GM18907 (cell line): ENCODE results near the gene CWC27.

Source experiments
- ATAC-seq: cut with Tn5 transposase; IDR thresholded peaks from one replicate; pipeline ENCODE4 v1.9.1; 2021; ENCODE audit warnings: mild to moderate bottlenecking, moderate library complexity; ENCODE audit not compliant: unreplicated experiment

CWC27 gene

GRCh38 chr5:65032250-65032649 lies 263.5 kb downstream of the CWC27 start:
- no peak for ATAC-seq

- ATAC-seq: no peak
Observed at GRCh38 chr5:65034029-65034812, 265.5 kb downstream of the CWC27 start.

- ATAC-seq: no peak
Observed at GRCh38 chr5:65034813-65035209, 266.1 kb downstream of the CWC27 start.

DNA sequence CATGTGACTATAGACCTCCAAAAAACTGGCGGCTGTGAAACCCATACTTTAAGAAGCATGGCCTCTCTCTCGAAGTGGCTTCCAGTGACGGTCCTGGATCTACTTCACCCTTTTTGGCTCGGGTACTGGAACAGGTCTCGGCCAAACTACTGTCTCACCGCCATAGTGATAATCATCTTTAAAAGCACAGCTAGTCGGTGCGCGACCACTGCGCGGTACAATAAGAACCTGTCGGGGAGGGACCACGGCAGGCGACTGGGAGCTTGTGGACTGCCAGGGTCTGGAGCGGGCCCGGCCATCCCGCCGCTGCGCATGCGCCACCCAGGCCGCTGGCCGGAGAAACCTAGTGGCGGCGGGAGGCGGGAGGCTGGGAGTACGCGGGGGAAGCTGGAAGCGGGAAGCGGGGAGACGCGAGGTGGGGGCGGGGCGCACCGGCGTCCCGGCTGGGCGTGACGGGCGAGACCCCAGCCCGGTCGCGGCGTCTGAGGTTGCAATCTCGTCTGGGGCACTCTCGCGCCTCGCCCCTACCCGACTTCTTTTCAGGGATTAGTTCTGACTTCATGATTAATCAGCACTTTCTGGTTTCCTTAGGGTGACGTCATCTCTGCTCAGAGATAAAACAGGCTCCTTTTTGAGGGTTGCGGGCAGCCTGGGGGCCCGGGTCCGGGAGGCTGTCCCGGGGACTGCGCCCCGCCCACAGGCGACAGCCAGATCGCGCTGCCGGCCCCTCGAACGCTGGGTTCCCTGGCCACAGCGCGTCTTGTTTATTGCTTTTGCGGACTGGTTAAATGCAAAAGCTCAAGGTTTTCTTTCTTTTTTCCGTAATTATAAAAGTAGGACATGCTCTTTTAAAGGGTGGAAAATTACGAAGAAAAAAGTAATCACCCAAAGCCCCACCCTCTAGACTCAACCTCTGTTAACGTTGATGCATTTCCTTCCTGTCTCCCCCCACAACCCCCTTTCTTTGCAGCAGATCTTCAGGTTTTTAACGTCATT lies 266.8 kb downstream of the CWC27 start:
- ATAC-seq: peak; percentile 92

DNA sequence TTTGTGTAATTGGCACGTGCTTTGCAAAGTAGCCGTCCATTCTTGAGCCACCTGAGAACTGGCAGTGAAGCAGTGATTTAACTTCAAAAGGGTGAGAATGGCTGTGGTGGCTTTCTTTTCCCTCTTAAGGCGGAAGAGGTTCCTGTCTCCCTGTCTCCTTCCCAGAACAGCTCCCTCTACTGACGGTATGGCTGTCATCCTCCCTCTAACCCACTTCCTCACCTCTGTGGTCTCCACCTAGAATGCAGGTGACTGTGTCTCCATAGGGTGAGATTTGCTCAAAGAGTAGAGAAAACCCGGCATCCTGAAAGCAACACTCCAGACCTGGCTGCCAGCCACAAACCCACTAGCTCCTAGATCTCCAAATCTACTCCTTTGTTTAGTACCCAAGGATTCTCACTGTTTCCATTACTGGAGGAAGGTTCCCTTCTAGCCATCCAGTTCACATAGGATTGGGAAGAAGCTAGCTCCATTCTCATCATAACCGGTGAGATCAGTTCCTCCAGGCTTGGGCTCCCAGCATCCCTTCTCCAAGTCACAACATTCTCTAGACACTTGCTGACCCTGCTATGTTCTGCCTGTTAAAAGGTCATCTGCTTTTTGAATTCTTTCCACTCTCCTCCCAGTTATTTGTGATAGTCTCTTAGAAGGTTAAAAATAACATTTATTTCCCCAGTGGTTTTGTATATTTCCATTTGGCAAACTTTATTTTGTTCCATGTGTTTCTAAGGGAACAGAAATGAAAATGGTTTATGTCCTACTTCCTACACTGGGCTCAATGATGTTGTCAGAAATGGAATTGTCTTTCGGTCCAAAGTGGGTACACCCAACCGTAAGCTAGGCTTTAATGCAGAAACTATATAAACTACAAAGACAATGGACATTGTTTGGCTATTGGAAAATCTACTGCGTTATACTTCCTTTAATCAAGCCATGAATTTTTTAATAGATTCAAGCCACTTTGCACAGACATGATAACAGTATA lies 269.4 kb downstream of the CWC27 start:
- ATAC-seq: no peak

- no peak for ATAC-seq
Observed at GRCh38 chr5:65041296-65042158, 272.8 kb downstream of the CWC27 start.

DNA sequence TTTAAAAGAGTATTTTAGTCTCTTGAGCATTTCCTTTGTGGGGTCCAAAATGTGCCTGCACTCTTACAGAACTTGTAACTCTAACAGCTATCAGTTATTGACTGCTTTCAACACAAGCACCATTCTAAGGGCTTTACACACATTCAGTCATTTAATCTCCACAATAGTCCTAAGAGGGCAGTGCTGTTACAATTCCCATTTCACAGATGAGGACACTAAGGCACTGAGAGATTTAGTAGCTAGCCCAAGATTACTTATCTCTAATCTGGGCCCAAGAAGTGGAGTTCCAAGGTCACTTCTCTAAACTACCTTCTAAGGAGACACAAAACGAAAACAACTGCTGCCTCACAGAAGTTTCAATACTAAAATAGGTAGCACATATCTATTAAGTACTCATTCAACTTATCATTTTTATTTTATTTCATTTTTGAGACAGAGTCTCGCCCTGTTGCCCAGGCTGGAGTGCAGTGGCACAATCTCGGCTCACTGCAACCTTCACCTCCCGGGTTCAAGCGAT lies 275.2 kb downstream of the CWC27 start:
- ATAC-seq: peak; percentile 49

- ATAC-seq: no peak
Observed at GRCh38 chr5:65047225-65047624, 278.5 kb downstream of the CWC27 start.

- ATAC-seq: peak; percentile 63
Observed at GRCh38 chr5:65047948-65048690, 279.4 kb downstream of the CWC27 start.

DNA sequence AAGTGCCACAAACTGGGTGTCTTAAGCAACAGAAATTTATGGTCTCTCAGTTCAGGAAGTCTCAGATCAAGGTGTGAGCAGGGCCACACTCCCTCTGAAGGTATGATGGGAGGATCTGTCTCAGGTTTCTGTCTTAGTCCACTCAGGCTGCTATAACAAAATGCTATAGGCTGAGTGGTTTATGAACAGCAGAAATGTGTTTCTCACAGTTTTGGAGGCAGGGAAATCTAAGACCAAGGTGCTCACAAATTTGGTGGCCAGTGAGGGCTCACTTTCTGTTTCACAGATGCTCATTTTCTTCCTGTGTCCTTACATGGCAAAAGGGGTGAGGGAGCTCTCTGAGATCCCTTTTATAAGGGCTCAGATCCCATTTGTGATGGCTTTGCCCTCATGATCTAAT lies 281.4 kb downstream of the CWC27 start:
- ATAC-seq: peak; percentile 34

DNA sequence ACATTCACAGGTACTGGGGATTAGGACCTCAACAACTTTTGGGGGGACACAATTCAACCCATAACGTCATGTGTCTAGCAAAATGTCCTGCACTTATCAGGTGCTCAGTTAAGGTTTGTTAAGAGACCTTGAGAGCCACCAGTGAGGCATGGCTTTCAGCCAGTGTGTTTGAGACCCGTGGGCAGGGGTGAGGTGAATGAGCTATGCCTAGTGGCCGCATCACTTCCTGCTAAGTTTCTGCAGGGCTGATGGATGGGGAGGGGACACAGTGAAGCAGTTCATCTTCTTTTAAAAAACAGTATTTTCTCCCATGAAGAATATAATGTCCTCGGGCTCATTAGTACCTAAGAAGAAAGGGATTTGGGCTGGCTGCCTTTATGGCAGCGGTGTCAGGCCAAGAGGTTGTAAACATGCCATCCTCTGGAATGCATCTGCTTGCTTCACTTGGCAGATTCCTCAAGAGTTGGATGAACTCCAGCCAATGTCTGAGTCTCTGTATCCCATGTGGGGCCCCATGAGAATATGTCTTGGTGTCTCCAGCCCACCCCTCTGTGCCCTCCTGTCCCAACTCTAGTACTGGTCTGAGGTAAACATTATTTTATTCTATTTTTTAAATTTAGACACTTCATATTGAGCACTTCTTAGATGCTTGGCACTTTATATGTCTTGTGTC lies 282.2 kb downstream of the CWC27 start:
- no peak for ATAC-seq

DNA sequence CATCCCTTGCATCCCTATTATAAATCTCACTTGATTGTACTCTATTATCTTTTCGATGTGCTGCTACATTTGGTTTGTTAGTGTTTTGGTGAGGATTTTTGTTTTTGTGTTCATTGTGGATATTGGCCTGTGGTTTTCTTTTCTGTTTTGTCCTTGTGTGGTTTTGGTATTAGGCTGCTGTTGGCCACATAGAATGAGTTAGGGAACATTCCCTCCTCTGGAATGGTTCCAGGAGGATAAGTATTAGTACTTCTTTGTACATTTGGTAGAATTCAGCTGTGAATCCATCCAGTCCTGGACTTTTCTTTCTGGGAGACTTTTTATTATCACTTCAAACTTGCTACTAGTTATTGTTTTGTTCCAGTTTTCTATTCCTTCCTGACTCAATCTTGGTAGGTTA lies 287.2 kb downstream of the CWC27 start:
- ATAC-seq: no peak

DNA sequence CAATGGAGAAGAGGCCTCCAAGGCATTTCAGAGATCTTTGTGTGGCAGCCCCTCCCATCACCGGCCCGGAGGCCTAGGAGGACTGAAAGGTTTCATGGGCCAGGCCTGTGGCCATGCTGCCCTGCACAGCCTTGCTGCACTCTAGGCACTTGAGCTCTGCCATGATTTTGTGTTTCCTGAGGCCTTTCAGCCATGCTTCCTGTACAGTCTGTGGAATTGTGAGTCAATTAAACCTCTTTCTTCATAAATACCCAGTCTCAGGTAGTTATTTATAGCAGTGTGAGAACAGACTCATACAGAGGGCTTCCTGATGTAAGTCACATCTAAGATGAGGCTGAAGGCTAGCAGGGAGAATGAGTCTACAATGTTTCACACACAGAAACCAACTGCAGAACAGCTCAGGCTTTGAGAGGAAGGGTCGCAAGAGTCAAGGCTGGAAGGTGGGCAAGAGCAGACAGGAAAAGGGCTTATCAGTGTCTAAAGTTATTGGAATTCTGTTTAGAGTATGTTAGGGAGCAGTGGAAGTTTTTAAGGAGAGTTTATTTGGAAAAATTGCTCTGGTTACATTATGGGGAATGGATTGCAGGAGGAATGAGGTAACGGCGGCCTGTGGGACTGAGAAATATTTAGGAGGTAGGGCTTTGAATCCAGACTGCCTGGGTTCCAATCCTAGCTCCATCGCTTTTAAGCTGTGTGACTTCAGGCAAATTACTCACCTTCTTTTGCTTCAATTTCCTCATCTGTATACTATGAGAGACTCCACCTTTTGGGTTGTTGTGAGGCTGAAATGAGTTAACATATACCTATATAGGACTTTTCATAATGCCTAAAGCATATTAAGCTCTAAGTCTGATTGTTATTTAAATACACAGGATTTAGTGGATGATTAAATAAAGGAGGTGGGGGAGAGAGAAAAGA lies 291.2 kb downstream of the CWC27 start:
- no peak for ATAC-seq

- ATAC-seq: peak; percentile 76
Observed at GRCh38 chr5:65061250-65061973, 292.7 kb downstream of the CWC27 start.

GRCh38 chr5:65061974-65062353 lies 293.2 kb downstream of the CWC27 start:
- peak; percentile 32 for ATAC-seq

- ATAC-seq: no peak
Observed at GRCh38 chr5:65062469-65063083, 293.8 kb downstream of the CWC27 start.
